Mesothelial cell of epicardium (in vitro differentiated cells): ENCODE data around the gene PLXDC1. TPM values are rescaled to one million over a fixed set of nuclear protein-coding genes. Genes with fewer than 3 reads are reported as not detected.

Experiments used
- DNase-seq, 2 experiments: peaks; one replicate each; pipeline ENCODE4 v3.0.0; 2021; ENCODE audit warnings: low spot score in 2 of 2; ENCODE audit not compliant: unreplicated experiment in 2 of 2
- H3K27ac Mint-ChIP-seq: 2 replicates; pipeline ENCODE4 v1.8.0; 2021; ENCODE audit warnings: mixed read lengths
- H3K27me3 Mint-ChIP-seq: 2 replicates; pipeline ENCODE4 v1.8.0; 2021; ENCODE audit warnings: low read depth, mixed read lengths
- H3K36me3 Mint-ChIP-seq: 2 replicates; pipeline ENCODE4 v1.8.0; 2021; ENCODE audit warnings: mixed read lengths
- H3K4me1 Mint-ChIP-seq: 2 replicates; pipeline ENCODE4 v1.8.0; 2021; ENCODE audit warnings: mixed read lengths
- H3K4me3 Mint-ChIP-seq: 2 replicates; pipeline ENCODE4 v1.8.0; 2021; ENCODE audit warnings: mild to moderate bottlenecking, moderate library complexity, mixed read lengths
- H3K9me3 Mint-ChIP-seq: 2 replicates; pipeline ENCODE4 v1.8.0; 2021; ENCODE audit warnings: mixed read lengths
- CTCF ChIP-seq: fragments of 200-600 bp; sonication (generic); IDR thresholded peaks from one replicate; pipeline ENCODE4 v1.5.0; 2021; ENCODE audit warnings: antibody characterized with exemption; ENCODE audit not compliant: unreplicated experiment
- total RNA-seq: library from RNA; stranded (reverse); gene quantifications from 3 replicates; pipeline ENCODE4 v1.2.1, GENCODE V29; 2021

PLXDC1 gene
- total RNA-seq, 1 donor from 2014 or later: 15.4 TPM

DNA sequence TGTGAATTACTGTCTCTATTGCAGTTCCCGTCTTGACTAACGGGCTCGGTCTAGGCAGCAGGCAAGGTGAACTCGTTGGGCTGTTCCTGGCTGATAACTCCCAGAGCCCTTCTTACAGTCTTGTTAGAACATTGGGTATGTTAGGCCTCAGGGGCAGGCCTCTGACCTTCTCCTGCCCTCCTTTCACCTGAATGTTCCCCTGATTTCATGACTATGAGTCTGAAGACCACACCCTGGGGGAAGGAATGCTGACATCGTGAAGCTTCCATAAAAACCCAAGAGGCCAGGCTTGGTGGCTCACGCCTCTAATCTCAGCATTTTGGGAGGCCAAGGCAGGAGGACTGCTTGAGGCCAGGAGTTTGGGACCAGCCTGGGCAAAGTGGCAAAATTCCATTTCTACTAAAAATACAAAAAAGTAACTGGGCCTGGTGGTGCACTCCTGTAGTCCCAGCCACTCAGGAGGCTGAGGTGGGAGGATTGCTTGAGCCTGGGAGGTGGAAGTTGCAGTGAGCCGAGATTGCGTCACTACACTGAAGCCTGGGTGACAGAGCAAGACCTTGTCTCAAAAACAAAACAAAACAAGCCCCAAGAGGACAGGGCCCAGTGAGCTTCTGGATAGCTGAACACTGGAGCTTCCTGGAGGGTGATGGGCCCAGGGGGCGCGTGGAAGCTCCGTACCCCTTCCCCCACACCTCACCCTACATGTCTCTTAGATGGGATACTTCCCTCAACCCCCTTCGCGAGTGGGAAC is 136.5 kb downstream of the PLXDC1 start:
- Mint-ChIP-seq H3K4me1 (peaks cover 9% of the 10 kb centered on the region), H3K36me3 (no peaks in the 10 kb centered on the region), H3K9me3 (peaks cover 9% of the 10 kb centered on the region), H3K27me3 (peaks cover 13% of the 10 kb centered on the region), H3K27ac (peak overlapping the region; percentile 27), H3K4me3 (no peak overlapping the region)
- no peak for TF ChIP-seq CTCF
- no peak for DNase-seq

GRCh38 chr17:39014044-39014794 is 137.2 kb downstream of the PLXDC1 start:
- Mint-ChIP-seq H3K9me3 (peaks cover 6% of the 10 kb centered on the region), H3K4me3 (no peak overlapping the region), H3K27me3 (peaks cover 13% of the 10 kb centered on the region), H3K4me1 (peaks cover 9% of the 10 kb centered on the region), H3K36me3 (no peaks in the 10 kb centered on the region), H3K27ac (peak overlapping the region; percentile 27)
- TF ChIP-seq CTCF: no peak
- DNase-seq: no peak

Other genes starting within 250 kb of the PLXDC1 start
- not detected in 3 replicates for gene FBXO47, start 184.2 kb downstream of the PLXDC1 start, total RNA-seq
- gene ARL5C, start 14.5 kb upstream of the PLXDC1 start, total RNA-seq: 0.40 TPM in 1 of 3 replicates, not detected in the others
- 19.2 to 21.6 TPM (median 19.3 TPM) in 3 replicates for gene CACNB1, start 46.0 kb upstream of the PLXDC1 start, total RNA-seq
- gene RPL19, start 48.6 kb upstream of the PLXDC1 start, total RNA-seq: 1,422 to 1,472 TPM (median 1,468 TPM) in 3 replicates
- gene STAC2, start 74.3 kb upstream of the PLXDC1 start, total RNA-seq: 0.63 to 0.86 TPM (median 0.77 TPM) in 3 replicates
- 28.6 to 29.1 TPM (median 29.0 TPM) in 3 replicates for gene FBXL20, start 250.0 kb upstream of the PLXDC1 start, total RNA-seq